Activated B cell treated with CpG ODN at 0.5 μM for 24 hours (primary cell): ENCODE results near the gene MTUS2. TPM values are rescaled to one million over a fixed set of nuclear protein-coding genes. Genes with fewer than 3 reads are reported as not detected.

Source experiments
- ATAC-seq: fragments of 200-7000 bp; cut with Tn5 transposase; one replicate; pipeline ENCODE4 v1.10.0; 2021; ENCODE audit warnings: low read depth, mild to moderate bottlenecking, moderate library complexity
- CTCF ChIA-PET: fragments of 350-600 bp; sonication (Branson Sonifier 250); formaldehyde crosslinking; loops from one replicate; lab custom pipeline; 2021; ENCODE audit warnings: antibody characterized with exemption; lab: Charles Lee
- POLR2A ChIA-PET: fragments of 350-600 bp; sonication (Branson Sonifier 250); formaldehyde crosslinking; loops from one replicate; lab custom pipeline; 2021; ENCODE audit warnings: antibody characterized with exemption; lab: Charles Lee
- DNase-seq: peaks from one replicate; pipeline ENCODE4 v3.0.0; 2022
- H3K27ac Mint-ChIP-seq: one replicate; pipeline ENCODE4 v1.8.0; 2020; ENCODE audit warnings: mixed read lengths
- H3K27me3 Mint-ChIP-seq: one replicate; pipeline ENCODE4 v1.8.0; 2021; ENCODE audit warnings: mixed read lengths
- H3K36me3 Mint-ChIP-seq: one replicate; pipeline ENCODE4 v1.8.0; 2021; ENCODE audit warnings: low read depth, mixed read lengths
- H3K4me1 Mint-ChIP-seq: one replicate; pipeline ENCODE4 v1.8.0; 2021; ENCODE audit warnings: mixed read lengths
- H3K4me3 Mint-ChIP-seq: one replicate; pipeline ENCODE4 v1.8.0; 2020; ENCODE audit warnings: mild to moderate bottlenecking, mixed read lengths
- H3K9me3 Mint-ChIP-seq: one replicate; pipeline ENCODE4 v1.8.0; 2020; ENCODE audit warnings: mixed read lengths
- CTCF ChIP-seq: fragments of 200-600 bp; IDR thresholded peaks from one replicate; pipeline ENCODE4 v1.8.0; 2022; ENCODE audit warnings: antibody characterized with exemption, mild to moderate bottlenecking
- intact Hi-C: fragments of 100-400 bp; cut with micrococcal nuclease; formaldehyde crosslinking; loops from one replicate; pipeline ENCODE4 v1.15.1; 2024
- total RNA-seq: library from RNA; stranded (reverse); gene quantifications from 2 replicates; pipeline ENCODE4 v1.2.3, GENCODE V29; 2022

Gene MTUS2
- total RNA-seq, 1 donor from 2014 or later = not detected

- no peak overlapping the region for H3K4me3 Mint-ChIP-seq
- no peaks in the 10 kb centered on the region for H3K4me1 Mint-ChIP-seq
- DNase-seq (no peak), ATAC-seq (no peak)
- no peaks in the 10 kb centered on the region for H3K27me3 Mint-ChIP-seq
- TF ChIP-seq CTCF = no peak
- H3K27ac Mint-ChIP-seq = no peak overlapping the region
- H3K9me3 Mint-ChIP-seq = no peaks in the 10 kb centered on the region
- intact Hi-C loops = no loop called here
- CTCF ChIA-PET = interaction anchor here (1.0 kb wide), 1 partner anchor 22 kb away, joined by 4 read pairs; no protein-coding TSS in a partner anchor
- POLR2A ChIA-PET = no interaction called here
- peaks cover 86% of the 10 kb centered on the region for H3K36me3 Mint-ChIP-seq
These were observed 709.6 kb downstream of the MTUS2 start for GRCh38 chr13:29529754-29530153.

- H3K27ac Mint-ChIP-seq = no peak overlapping the region
- no peaks in the 10 kb centered on the region for H3K27me3 Mint-ChIP-seq
- TF ChIP-seq CTCF = no peak
- CTCF ChIA-PET = interaction anchor here (0.8 to 1.7 kb wide), 2 partner anchors 9 to 22 kb away, joined by 3 to 4 read pairs; no protein-coding TSS in a partner anchor
- H3K9me3 Mint-ChIP-seq = no peaks in the 10 kb centered on the region
- ATAC-seq = no peak
- peaks cover 89% of the 10 kb centered on the region for H3K36me3 Mint-ChIP-seq
- DNase-seq = no peak
- H3K4me3 Mint-ChIP-seq = no peak overlapping the region
- intact Hi-C loops = no loop called here
- POLR2A ChIA-PET = no interaction called here
- H3K4me1 Mint-ChIP-seq = no peaks in the 10 kb centered on the region
These were observed 710.8 kb downstream of the MTUS2 start for GRCh38 chr13:29530901-29531300.

- no peak for ATAC-seq
- no peak overlapping the region for H3K27ac Mint-ChIP-seq
- ChIA-PET CTCF (interaction anchor here (1.7 kb wide), 1 partner anchor 23 kb away, joined by 4 read pairs; no protein-coding TSS in a partner anchor), POLR2A (no interaction called here)
- no peaks in the 10 kb centered on the region for H3K4me1 Mint-ChIP-seq
- DNase-seq = no peak
- H3K4me3 Mint-ChIP-seq = no peak overlapping the region
- TF ChIP-seq CTCF = no peak
- no peaks in the 10 kb centered on the region for H3K9me3 Mint-ChIP-seq
- intact Hi-C loops = no loop called here
- peaks cover 86% of the 10 kb centered on the region for H3K36me3 Mint-ChIP-seq
- no peaks in the 10 kb centered on the region for H3K27me3 Mint-ChIP-seq
These were observed 712.0 kb downstream of the MTUS2 start for GRCh38 chr13:29532116-29532515.

GRCh38 chr13:29532821-29533220 lies 712.7 kb downstream of the MTUS2 start:
- no peak for TF ChIP-seq CTCF
- Mint-ChIP-seq H3K4me3 (no peak overlapping the region), H3K27ac (no peak overlapping the region), H3K9me3 (no peaks in the 10 kb centered on the region), H3K27me3 (no peaks in the 10 kb centered on the region), H3K36me3 (peaks cover 85% of the 10 kb centered on the region), H3K4me1 (no peaks in the 10 kb centered on the region)
- intact Hi-C loops = no loop called here
- ATAC-seq = no peak
- ChIA-PET POLR2A (no interaction called here), CTCF (interaction anchor here (1.7 kb wide), 1 partner anchor 24 kb away, joined by 4 read pairs; no protein-coding TSS in a partner anchor)
- DNase-seq = no peak

- Mint-ChIP-seq H3K9me3 (no peaks in the 10 kb centered on the region), H3K36me3 (peaks cover 87% of the 10 kb centered on the region), H3K27me3 (no peaks in the 10 kb centered on the region), H3K27ac (no peak overlapping the region), H3K4me3 (no peak overlapping the region), H3K4me1 (no peaks in the 10 kb centered on the region)
- intact Hi-C loops = no loop called here
- ATAC-seq (no peak), DNase-seq (no peak)
- no peak for TF ChIP-seq CTCF
- ChIA-PET CTCF (no interaction called here), POLR2A (no interaction called here)
These were observed 713.9 kb downstream of the MTUS2 start for GRCh38 chr13:29534083-29534482.
